HG02870 (cell line): ENCODE measurements around the gene ACOX1.

ENCODE experiments used
- ATAC-seq: cut with Tn5 transposase; IDR thresholded peaks from one replicate; pipeline ENCODE4 v1.9.1; 2021; ENCODE audit warnings: mild to moderate bottlenecking, moderate library complexity; ENCODE audit not compliant: unreplicated experiment

The ACOX1 gene

GRCh38 chr17:76008630-76009425, 29.9 kb upstream of the ACOX1 start:
- ATAC-seq = no peak

- ATAC-seq = no peak
Observed at GRCh38 chr17:76008208-76008607, 29.2 kb upstream of the ACOX1 start.

GRCh38 chr17:76007850-76008165, 28.8 kb upstream of the ACOX1 start:
- ATAC-seq = no peak

- ATAC-seq = no peak
Observed at GRCh38 chr17:76007131-76007849, 28.3 kb upstream of the ACOX1 start.

GRCh38 chr17:76005263-76006149, 26.5 kb upstream of the ACOX1 start:
- ATAC-seq = no peak

- ATAC-seq = no peak
Observed at GRCh38 chr17:76004750-76005262, 25.8 kb upstream of the ACOX1 start.

- no peak for ATAC-seq
Observed at GRCh38 chr17:76003915-76004314, 24.9 kb upstream of the ACOX1 start.

GRCh38 chr17:76002100-76002499, 23.1 kb upstream of the ACOX1 start:
- ATAC-seq = no peak

- no peak for ATAC-seq
Observed at GRCh38 chr17:76000755-76001521, 22.0 kb upstream of the ACOX1 start, which contains the start of gene CDK3. Gene CDK3 (plus strand): TSS chr17:76000855. CDS start chr17:76001426, 571 bp downstream.

GRCh38 chr17:76000016-76000754, 21.2 kb upstream of the ACOX1 start:
- no peak for ATAC-seq

- no peak for ATAC-seq
Observed at GRCh38 chr17:75998327-75998795, 19.4 kb upstream of the ACOX1 start.

GRCh38 chr17:75996665-75997590, 18.0 kb upstream of the ACOX1 start:
- no peak for ATAC-seq

GRCh38 chr17:75995385-75995925, 16.5 kb upstream of the ACOX1 start:
- no peak for ATAC-seq

- ATAC-seq = no peak
Observed at GRCh38 chr17:75994802-75995370, 15.9 kb upstream of the ACOX1 start.

- no peak for ATAC-seq
Observed at GRCh38 chr17:75991396-75991795, 12.4 kb upstream of the ACOX1 start.

GRCh38 chr17:75987041-75987440, 8.1 kb upstream of the ACOX1 start:
- ATAC-seq = no peak

GRCh38 chr17:75985986-75986385, 7.0 kb upstream of the ACOX1 start:
- no peak for ATAC-seq
